Measurements from ENCODE around the gene MAST3. TPM values are rescaled to one million over a fixed set of nuclear protein-coding genes. Genes with fewer than 3 reads are reported as not detected.
A peak's percentile ranks its signal among the peaks of the same experiment; 100 is the strongest.

The MAST3 gene
- total and polyA plus RNA-seq, 2 of the 13 experiments (the other 11 are each of a cell fraction or from before 2014, with no cell fraction given): 4.1 to 4.6 TPM

DNA sequence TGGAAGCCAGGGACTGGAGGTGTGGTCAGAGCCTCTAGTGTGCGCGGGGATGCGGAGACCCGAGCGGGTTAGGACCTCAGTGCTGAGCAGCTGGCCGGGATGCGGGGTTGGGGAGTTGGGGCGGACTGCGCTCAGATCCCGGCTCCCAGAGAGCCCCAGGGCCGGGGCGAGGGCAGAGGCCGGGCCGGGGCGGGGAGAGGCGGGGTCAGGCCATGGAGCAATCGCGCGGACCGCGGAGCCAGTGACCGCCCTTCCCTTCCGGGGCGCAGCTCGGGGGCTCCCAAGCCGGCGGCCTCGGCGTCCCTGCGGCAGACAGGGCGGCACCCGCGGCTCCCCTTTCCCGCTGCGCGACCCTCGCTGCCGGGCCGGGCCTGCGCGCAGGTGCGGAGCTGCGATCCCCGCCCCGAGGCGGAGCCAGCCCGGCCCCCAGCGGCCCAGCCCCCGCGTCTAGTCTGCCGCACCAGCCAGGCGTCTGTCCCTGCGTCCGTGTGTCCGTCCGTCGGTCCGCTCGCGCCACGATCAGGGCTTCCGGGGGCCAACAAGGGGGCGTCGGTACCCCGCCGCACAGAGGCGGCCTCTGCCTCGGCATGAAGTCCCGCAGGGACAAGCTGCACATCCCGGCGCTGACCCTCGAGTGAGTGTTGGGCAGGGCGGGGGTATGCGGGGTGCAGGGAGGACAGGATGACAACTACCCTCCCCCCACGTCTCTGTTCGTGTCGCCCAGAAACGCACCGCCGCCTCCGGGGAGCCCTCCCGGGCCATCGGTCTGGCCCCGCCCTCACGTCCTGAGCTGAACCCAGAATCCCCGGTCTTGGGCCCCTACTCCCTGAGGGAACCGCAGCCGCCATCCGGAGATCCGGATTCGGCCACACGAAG, 12.4 kb downstream of the MAST3 start (continued):
- TF ChIP-seq, protein P1, sequence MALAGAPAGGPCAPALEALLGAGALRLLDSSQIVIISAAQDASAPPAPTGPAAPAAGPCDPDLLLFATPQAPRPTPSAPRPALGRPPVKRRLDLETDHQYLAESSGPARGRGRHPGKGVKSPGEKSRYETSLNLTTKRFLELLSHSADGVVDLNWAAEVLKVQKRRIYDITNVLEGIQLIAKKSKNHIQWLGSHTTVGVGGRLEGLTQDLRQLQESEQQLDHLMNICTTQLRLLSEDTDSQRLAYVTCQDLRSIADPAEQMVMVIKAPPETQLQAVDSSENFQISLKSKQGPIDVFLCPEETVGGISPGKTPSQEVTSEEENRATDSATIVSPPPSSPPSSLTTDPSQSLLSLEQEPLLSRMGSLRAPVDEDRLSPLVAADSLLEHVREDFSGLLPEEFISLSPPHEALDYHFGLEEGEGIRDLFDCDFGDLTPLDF (CRISPR knock-in tag; IDR thresholded peaks at IDR 0.05): no peak
- TF ChIP-seq KMT2B (CRISPR knock-in tag; IDR thresholded peaks at IDR 0.05): no peak
- TF ChIP-seq ZIK1 (CRISPR knock-in tag; IDR thresholded peaks at IDR 0.05; ENCODE audit: borderline replicate concordance, low read depth): peak; percentile 30; the same call in 1 of the 2 replicates
- peak; percentile 58; the same call in 1 of the 2 replicates for TF ChIP-seq CEBPB (IDR thresholded peaks at IDR 0.05; ENCODE audit: borderline replicate concordance, low read depth, low read length)
- TF ChIP-seq BORCS8-MEF2B (CRISPR knock-in tag; IDR thresholded peaks at IDR 0.05): no peak; the same call in 1 of the 2 replicates
- no peak for TF ChIP-seq REXO4 (CRISPR knock-in tag; IDR thresholded peaks at IDR 0.05; ENCODE audit: borderline replicate concordance)
- no peak for TF ChIP-seq ZNF460 (CRISPR knock-in tag; IDR thresholded peaks at IDR 0.05; ENCODE audit: borderline replicate concordance)
- peak; percentile 58; the same call in 1 of the 2 replicates for TF ChIP-seq SAFB2 (CRISPR knock-in tag; IDR thresholded peaks at IDR 0.05; ENCODE audit: borderline replicate concordance, low read depth)
- TF ChIP-seq, protein P2, sequence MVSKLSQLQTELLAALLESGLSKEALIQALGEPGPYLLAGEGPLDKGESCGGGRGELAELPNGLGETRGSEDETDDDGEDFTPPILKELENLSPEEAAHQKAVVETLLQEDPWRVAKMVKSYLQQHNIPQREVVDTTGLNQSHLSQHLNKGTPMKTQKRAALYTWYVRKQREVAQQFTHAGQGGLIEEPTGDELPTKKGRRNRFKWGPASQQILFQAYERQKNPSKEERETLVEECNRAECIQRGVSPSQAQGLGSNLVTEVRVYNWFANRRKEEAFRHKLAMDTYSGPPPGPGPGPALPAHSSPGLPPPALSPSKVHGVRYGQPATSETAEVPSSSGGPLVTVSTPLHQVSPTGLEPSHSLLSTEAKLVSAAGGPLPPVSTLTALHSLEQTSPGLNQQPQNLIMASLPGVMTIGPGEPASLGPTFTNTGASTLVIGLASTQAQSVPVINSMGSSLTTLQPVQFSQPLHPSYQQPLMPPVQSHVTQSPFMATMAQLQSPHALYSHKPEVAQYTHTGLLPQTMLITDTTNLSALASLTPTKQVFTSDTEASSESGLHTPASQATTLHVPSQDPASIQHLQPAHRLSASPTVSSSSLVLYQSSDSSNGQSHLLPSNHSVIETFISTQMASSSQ (IDR thresholded peaks at IDR 0.05; ENCODE audit: low read depth): no peak
- TF ChIP-seq, protein P2 (CRISPR knock-in tag; IDR thresholded peaks at IDR 0.05; ENCODE audit: borderline replicate concordance): peak; percentile 57
- TF ChIP-seq SIN3A (IDR thresholded peaks at IDR 0.05; ENCODE audit: borderline replicate concordance, low read depth, low read length): 0 out of 2 replicates have a peak, but pooled peaks have one; percentile 44
- TF ChIP-seq AKAP8 (CRISPR knock-in tag; IDR thresholded peaks at IDR 0.05): peak; percentile 69; the same call in 1 of the 2 replicates
- 0 out of 2 replicates have a peak, but pooled peaks have one; percentile 32 for TF ChIP-seq ETV5 (CRISPR knock-in tag; IDR thresholded peaks at IDR 0.05; ENCODE audit: borderline replicate concordance)
- peak; percentile 59; the same call in 1 of the 2 replicates for TF ChIP-seq ZNF501 (CRISPR knock-in tag; IDR thresholded peaks at IDR 0.05)
- TF ChIP-seq, protein P3, sequence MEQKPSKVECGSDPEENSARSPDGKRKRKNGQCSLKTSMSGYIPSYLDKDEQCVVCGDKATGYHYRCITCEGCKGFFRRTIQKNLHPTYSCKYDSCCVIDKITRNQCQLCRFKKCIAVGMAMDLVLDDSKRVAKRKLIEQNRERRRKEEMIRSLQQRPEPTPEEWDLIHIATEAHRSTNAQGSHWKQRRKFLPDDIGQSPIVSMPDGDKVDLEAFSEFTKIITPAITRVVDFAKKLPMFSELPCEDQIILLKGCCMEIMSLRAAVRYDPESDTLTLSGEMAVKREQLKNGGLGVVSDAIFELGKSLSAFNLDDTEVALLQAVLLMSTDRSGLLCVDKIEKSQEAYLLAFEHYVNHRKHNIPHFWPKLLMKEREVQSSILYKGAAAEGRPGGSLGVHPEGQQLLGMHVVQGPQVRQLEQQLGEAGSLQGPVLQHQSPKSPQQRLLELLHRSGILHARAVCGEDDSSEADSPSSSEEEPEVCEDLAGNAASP (CRISPR knock-in tag; IDR thresholded peaks at IDR 0.05; ENCODE audit: borderline replicate concordance): peak; percentile 74; the same call in 1 of the 2 replicates
- TF ChIP-seq, protein P4, sequence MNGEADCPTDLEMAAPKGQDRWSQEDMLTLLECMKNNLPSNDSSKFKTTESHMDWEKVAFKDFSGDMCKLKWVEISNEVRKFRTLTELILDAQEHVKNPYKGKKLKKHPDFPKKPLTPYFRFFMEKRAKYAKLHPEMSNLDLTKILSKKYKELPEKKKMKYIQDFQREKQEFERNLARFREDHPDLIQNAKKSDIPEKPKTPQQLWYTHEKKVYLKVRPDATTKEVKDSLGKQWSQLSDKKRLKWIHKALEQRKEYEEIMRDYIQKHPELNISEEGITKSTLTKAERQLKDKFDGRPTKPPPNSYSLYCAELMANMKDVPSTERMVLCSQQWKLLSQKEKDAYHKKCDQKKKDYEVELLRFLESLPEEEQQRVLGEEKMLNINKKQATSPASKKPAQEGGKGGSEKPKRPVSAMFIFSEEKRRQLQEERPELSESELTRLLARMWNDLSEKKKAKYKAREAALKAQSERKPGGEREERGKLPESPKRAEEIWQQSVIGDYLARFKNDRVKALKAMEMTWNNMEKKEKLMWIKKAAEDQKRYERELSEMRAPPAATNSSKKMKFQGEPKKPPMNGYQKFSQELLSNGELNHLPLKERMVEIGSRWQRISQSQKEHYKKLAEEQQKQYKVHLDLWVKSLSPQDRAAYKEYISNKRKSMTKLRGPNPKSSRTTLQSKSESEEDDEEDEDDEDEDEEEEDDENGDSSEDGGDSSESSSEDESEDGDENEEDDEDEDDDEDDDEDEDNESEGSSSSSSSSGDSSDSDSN (CRISPR knock-in tag; IDR thresholded peaks at IDR 0.05): peak; percentile 93

Measured in HepG2 (cell line).